ENCODE results near the gene TMEM143. TPM values are rescaled to one million over a fixed set of nuclear protein-coding genes. Genes with fewer than 3 reads are reported as not detected.

Gene TMEM143
- total and polyA plus RNA-seq, 2 of the 8 experiments (the other 6 are each of a cell fraction or from before 2014, with no cell fraction given) = 14.2 to 19.1 TPM

GRCh38 chr19:48290771-48291488 lies 72.8 kb downstream of the TMEM143 start (continued):
- TF ChIP-seq SP1 (IDR thresholded peaks at IDR 0.05; ENCODE audit: low read depth, low read length) (no peak), MAFK (IDR thresholded peaks at IDR 0.05; ENCODE audit: low read depth, low read length) (no peak), NANOG (IDR thresholded peaks at IDR 0.05; ENCODE audit: insufficient read depth, low read depth, low read length, poor library complexity, severe bottlenecking) (peak; percentile 81), SIRT6 (IDR thresholded peaks at IDR 0.05; ENCODE audit: low read length) (peak; percentile 37), MAX (IDR thresholded peaks at IDR 0.05) (peak; percentile 65), CTCF (IDR thresholded peaks at IDR 0.05; ENCODE audit: control extremely low read depth in 1 of 3, insufficient read depth in 1 of 3, low read depth in 1 of 3, low read length in 3 of 3) (peak; percentile 93 to 98 (median 95)), GABPA (IDR thresholded peaks at IDR 0.05; ENCODE audit: borderline replicate concordance, insufficient read depth, low read length) (peak; percentile 65; the same call in 1 of the 2 replicates), CEBPB (IDR thresholded peaks at IDR 0.05; ENCODE audit: low read depth, low read length) (no peak), RXRA (IDR thresholded peaks at IDR 0.05; ENCODE audit: insufficient read depth, low read depth, low read length) (no peak)
